Smooth muscle cell (in vitro differentiated cells): ENCODE measurements around the gene NECAP2. TPM values are rescaled to one million over a fixed set of nuclear protein-coding genes. Genes with fewer than 3 reads are reported as not detected.
"Not testable (repeated sequence)": the region's sequence is repeated elsewhere in the genome, so short reads cannot be mapped to it uniquely, and the experiment has no call there.

Source experiments
- DNase-seq: peaks from one replicate; lab custom pipeline; 2025; ENCODE audit not compliant: unreplicated experiment; lab: John Stamatoyannopoulos, UW
- H2AFZ ChIP-seq: fragments of 200-600 bp; sonication (generic); 2 replicates; pipeline ENCODE4 v1.6.0; 2016; ENCODE audit warnings: antibody characterized with exemption, low read depth, mild to moderate bottlenecking
- H3F3A ChIP-seq: fragments of 200-600 bp; sonication (generic); 2 replicates; pipeline ENCODE4 v1.6.0; 2017; ENCODE audit warnings: antibody characterized with exemption, low read depth
- H3K27ac ChIP-seq: fragments of 200-600 bp; sonication (generic); 2 replicates; pipeline ENCODE4 v1.5.1; 2016; ENCODE audit warnings: low read depth, mild to moderate bottlenecking
- H3K27me3 ChIP-seq: fragments of 200-600 bp; sonication (generic); 2 replicates; pipeline ENCODE4 v1.6.1; 2016; ENCODE audit warnings: low read depth, mild to moderate bottlenecking
- H3K36me3 ChIP-seq: fragments of 200-600 bp; sonication (generic); 2 replicates; pipeline ENCODE4 v1.5.1; 2016; ENCODE audit warnings: low read depth
- H3K4me1 ChIP-seq: fragments of 200-600 bp; sonication (generic); 2 replicates; pipeline ENCODE4 v1.5.1; 2016; ENCODE audit warnings: low read depth
- H3K4me2 ChIP-seq: fragments of 200-600 bp; sonication (generic); 2 replicates; pipeline ENCODE4 v1.6.0; 2016; ENCODE audit warnings: mild to moderate bottlenecking
- H3K4me3 ChIP-seq: fragments of 200-600 bp; sonication (generic); 2 replicates; pipeline ENCODE4 v1.5.1; 2016; ENCODE audit warnings: mild to moderate bottlenecking
- H3K79me2 ChIP-seq: fragments of 200-600 bp; sonication (generic); 2 replicates; pipeline ENCODE4 v1.6.0; 2016; ENCODE audit warnings: low read depth, mild to moderate bottlenecking
- H3K9ac ChIP-seq: fragments of 200-600 bp; sonication (generic); 2 replicates; pipeline ENCODE4 v1.6.0; 2016; ENCODE audit warnings: low read depth
- H3K9me3 ChIP-seq: fragments of 200-600 bp; sonication (generic); replicated peaks from 2 replicates; pipeline ENCODE4 v1.5.1; 2016; ENCODE audit warnings: low read depth
- H4K20me1 ChIP-seq: fragments of 200-600 bp; sonication (generic); 2 replicates; pipeline ENCODE4 v1.6.0; 2016; ENCODE audit warnings: low read depth
- WGBS: methylation state at CpG from one replicate; pipeline ENCODE4 v1.1.7; 2016; ENCODE audit warnings: low lambda C conversion rate; 5-methylcytosine and 5-hydroxymethylcytosine counted together
- polyA plus RNA-seq: library from polyadenylated mRNA; unstranded; fragments of >200 nt; fragmentation: Nextera tagmentation; extraction: Ambion mirVana; gene quantifications from 2 replicates; pipeline ENCODE4 v1.2.1, GENCODE V29; 2016
- total RNA-seq: library from RNA; depleted of rRNA; stranded (reverse); fragments of >200 nt; gene quantifications from 2 replicates; pipeline ENCODE4 v1.2.3, GENCODE V29; 2014
- TF ChIP-seq, protein P1 (sequence below): fragments of 200-600 bp; sonication (generic); IDR thresholded peaks from 2 replicates; pipeline ENCODE4 v1.5.1; 2017; ENCODE audit warnings: borderline replicate concordance, mild to moderate bottlenecking, antibody characterized with exemption; ENCODE audit not compliant: insufficient read depth, poor library complexity, severe bottlenecking

The NECAP2 gene
- total and polyA plus RNA-seq, 2 experiments from 2014 or later = 49.5 to 60.0 TPM

DNA sequence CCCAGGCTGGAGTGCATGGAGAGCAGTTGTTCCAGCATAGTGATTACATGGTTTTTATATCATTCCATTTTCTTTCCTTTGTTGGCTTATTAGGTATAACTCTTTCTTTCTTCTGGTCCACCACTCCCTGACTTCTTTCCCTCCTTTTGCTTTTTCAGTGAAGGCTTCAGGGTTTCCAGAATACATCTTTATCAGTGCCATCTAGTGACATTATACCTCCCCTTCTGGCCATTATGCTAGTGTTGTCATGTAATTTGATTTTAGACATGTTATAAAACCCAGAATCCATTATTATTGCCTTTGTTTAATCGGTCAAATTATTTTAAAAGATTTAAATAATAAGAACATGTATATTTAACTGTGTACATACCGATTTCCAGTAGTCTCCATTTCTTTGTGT, 63.0 kb downstream of the NECAP2 start:
- no peaks in the 10 kb centered on the region for H3K36me3 ChIP-seq
- no peak overlapping the region for H3K9ac ChIP-seq
- no peak overlapping the region for H3K4me3 ChIP-seq
- TF ChIP-seq, protein P1, sequence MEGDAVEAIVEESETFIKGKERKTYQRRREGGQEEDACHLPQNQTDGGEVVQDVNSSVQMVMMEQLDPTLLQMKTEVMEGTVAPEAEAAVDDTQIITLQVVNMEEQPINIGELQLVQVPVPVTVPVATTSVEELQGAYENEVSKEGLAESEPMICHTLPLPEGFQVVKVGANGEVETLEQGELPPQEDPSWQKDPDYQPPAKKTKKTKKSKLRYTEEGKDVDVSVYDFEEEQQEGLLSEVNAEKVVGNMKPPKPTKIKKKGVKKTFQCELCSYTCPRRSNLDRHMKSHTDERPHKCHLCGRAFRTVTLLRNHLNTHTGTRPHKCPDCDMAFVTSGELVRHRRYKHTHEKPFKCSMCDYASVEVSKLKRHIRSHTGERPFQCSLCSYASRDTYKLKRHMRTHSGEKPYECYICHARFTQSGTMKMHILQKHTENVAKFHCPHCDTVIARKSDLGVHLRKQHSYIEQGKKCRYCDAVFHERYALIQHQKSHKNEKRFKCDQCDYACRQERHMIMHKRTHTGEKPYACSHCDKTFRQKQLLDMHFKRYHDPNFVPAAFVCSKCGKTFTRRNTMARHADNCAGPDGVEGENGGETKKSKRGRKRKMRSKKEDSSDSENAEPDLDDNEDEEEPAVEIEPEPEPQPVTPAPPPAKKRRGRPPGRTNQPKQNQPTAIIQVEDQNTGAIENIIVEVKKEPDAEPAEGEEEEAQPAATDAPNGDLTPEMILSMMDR = no peak
- WGBS = 83% methylated on average over 2 of the region's 2 CpGs
- peaks cover under 1% of the 10 kb centered on the region for H3K4me1 ChIP-seq
- H3K27me3 ChIP-seq = no peaks in the 10 kb centered on the region
- H4K20me1 ChIP-seq = no peaks in the 10 kb centered on the region
- H3K27ac ChIP-seq = no peak overlapping the region
- no peak overlapping the region for H3K4me2 ChIP-seq
- H2AFZ ChIP-seq = no peak overlapping the region
- H3K79me2 ChIP-seq = no peaks in the 10 kb centered on the region
- no peaks in the 10 kb centered on the region for H3F3A ChIP-seq
- H3K9me3 ChIP-seq = no peaks in the 10 kb centered on the region
- DNase-seq = no peak

DNA sequence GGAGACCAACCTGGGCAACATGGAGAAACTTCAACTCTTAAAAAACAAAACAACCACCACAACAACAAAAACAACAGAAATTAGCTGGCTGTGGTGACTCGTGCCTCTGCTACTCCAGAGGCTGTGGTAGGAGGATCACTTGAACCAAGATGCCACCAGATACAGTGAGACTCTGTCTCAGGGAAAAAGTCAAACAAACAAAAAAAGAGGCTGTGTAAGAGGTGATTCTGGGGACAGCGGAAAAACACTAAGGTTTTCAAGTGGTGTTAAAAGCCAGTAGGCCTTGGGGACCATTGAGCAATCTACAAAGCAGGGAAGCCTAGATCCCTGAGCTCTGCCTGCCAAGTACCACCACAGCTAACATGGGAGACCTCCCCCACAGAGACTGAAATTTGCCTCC, 65.3 kb downstream of the NECAP2 start:
- H3K36me3 ChIP-seq, H3K9me3 ChIP-seq, H2AFZ ChIP-seq, H3K79me2 ChIP-seq, H3K27ac ChIP-seq, H3K4me2 ChIP-seq, H3K27me3 ChIP-seq, H3K4me3 ChIP-seq, H3K9ac ChIP-seq, H3K4me1 ChIP-seq, H4K20me1 ChIP-seq, H3F3A ChIP-seq, DNase-seq: not testable (repeated sequence)
- WGBS = 85% methylated on average over 2 of the region's 2 CpGs

DNA sequence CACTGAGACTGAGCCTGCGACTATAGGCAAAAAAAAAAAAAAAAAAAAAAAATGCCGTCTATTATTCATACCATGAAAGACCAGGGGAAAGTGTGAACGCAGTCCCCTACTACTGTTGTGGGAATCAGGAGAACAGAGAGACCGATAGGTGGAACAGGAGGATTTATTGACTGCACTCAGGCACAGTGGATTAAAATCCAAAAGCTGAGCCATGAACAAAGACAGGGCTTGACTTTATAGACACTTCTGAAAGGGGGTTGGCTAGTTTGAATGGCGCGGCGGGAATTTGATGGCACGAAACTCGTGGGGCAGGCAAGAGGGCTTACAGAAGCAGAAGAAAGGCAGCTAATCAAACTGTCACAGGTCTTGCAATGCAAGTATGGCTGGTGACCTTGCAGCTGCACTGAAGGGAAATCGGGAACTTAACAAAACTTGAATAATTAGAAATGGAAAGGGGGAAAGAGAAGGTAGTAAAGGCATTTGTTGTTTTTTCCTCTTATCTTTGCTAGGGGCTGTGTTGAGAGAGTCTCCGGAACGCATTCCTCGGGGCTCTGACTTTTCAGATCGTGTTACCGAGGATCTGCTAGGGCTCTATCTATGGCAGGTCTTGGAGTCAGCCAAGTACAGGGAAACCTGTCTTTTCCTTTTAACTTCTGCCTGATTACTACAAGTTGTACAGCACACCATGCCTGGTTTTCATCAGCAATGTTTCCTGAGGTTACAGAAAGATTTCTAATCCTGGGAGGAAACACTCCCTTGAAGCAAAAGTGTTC, 66.0 kb downstream of the NECAP2 start:
- not testable (repeated sequence) for H3K27ac ChIP-seq, H3K9me3 ChIP-seq, H3K27me3 ChIP-seq, H3K4me2 ChIP-seq, H3K4me3 ChIP-seq, H2AFZ ChIP-seq, DNase-seq, H3K9ac ChIP-seq, H3K4me1 ChIP-seq, H3K36me3 ChIP-seq, H3K79me2 ChIP-seq, H3F3A ChIP-seq, H4K20me1 ChIP-seq
- 84% methylated on average over 15 of the region's 15 CpGs for WGBS

DNA sequence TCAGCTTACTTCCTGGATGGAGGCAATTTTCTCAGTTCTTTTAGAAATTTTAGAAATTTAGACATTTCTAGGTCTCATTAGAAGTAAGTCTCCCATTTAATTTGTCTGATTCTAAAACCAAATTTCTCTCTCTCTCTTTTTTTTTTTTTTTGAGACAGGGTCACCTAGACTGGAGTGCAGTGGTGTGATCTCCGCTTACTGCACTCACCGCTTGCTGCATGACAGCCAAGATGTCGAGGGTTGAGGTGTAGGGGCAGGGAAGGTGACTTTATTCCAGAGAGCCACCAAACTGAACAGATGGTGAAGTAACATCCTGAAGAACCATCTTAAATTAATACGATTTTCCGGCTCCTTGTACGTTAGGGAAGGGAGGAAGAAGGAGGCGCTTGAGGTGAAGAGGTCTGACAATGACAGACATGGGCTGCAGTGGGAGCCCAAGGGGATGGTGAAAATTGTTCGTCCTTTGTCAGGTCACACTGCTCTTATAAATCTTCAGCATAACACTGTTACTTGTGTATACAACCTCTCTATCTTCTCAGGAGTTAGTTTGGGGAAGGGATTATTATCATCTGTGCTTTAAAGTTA, 68.4 kb downstream of the NECAP2 start:
- H3K9ac ChIP-seq, H3K27me3 ChIP-seq, H3K9me3 ChIP-seq, H3K4me1 ChIP-seq, H2AFZ ChIP-seq, DNase-seq, H3K4me2 ChIP-seq, H3F3A ChIP-seq, H3K79me2 ChIP-seq, H3K27ac ChIP-seq, H3K36me3 ChIP-seq, H3K4me3 ChIP-seq, H4K20me1 ChIP-seq: not testable (repeated sequence)
- 80% methylated on average over 8 of the region's 8 CpGs for WGBS

Other genes with a start within 250 kb of the NECAP2 start
- 24.9 and 32.1 TPM in 2 replicates for gene ARHGEF19, start 228.1 kb upstream of the NECAP2 start, total RNA-seq
- gene ARHGEF19, start 228.1 kb upstream of the NECAP2 start, polyA plus RNA-seq = 45.9 and 52.1 TPM in 2 replicates
- 1.9 and 2.2 TPM in 2 replicates for gene CPLANE2, start 203.5 kb upstream of the NECAP2 start, total RNA-seq
- 2.5 and 3.3 TPM in 2 replicates for gene CPLANE2, start 203.5 kb upstream of the NECAP2 start, polyA plus RNA-seq
- gene FBXO42, start 88.2 kb upstream of the NECAP2 start, total RNA-seq = 14.7 and 16.5 TPM in 2 replicates
- gene FBXO42, start 88.2 kb upstream of the NECAP2 start, polyA plus RNA-seq = 19.3 and 22.6 TPM in 2 replicates
- 45.3 and 58.1 TPM in 2 replicates for gene SZRD1, start 73.5 kb upstream of the NECAP2 start, total RNA-seq
- 52.8 and 56.4 TPM in 2 replicates for gene SZRD1, start 73.5 kb upstream of the NECAP2 start, polyA plus RNA-seq
- not detected in 2 replicates for gene SPATA21, start 3.3 kb upstream of the NECAP2 start, total RNA-seq
- gene SPATA21, start 3.3 kb upstream of the NECAP2 start, polyA plus RNA-seq = 0.07 TPM in 1 of 2 replicates, not detected in the other
- under 0.01 TPM in 2 replicates for gene RNU1-1, start 73.6 kb downstream of the NECAP2 start, total RNA-seq
- 4.2 and 6.4 TPM in 2 replicates for gene RNU1-1, start 73.6 kb downstream of the NECAP2 start, polyA plus RNA-seq
- gene NBPF1, start 172.8 kb downstream of the NECAP2 start, total RNA-seq = 22.7 and 28.7 TPM in 2 replicates
- 18.1 and 26.1 TPM in 2 replicates for gene NBPF1, start 172.8 kb downstream of the NECAP2 start, polyA plus RNA-seq
- gene RNU1-3, start 226.2 kb downstream of the NECAP2 start, total RNA-seq = under 0.01 TPM in 2 replicates
- 4.2 and 6.4 TPM in 2 replicates for gene RNU1-3, start 226.2 kb downstream of the NECAP2 start, polyA plus RNA-seq